HG03565 (cell line): Measurements from ENCODE around the gene BCAS1.
A peak's percentile ranks its signal among the peaks of the same experiment; 100 is the strongest.
"Not testable (repeated sequence)": the region's sequence is repeated elsewhere in the genome, so short reads cannot be mapped to it uniquely, and the experiment has no call there.

Experiments used
- ATAC-seq: cut with Tn5 transposase; IDR thresholded peaks from one replicate; pipeline ENCODE4 v1.9.1; 2021; ENCODE audit warnings: mild to moderate bottlenecking, moderate library complexity; ENCODE audit not compliant: unreplicated experiment

The BCAS1 gene

DNA sequence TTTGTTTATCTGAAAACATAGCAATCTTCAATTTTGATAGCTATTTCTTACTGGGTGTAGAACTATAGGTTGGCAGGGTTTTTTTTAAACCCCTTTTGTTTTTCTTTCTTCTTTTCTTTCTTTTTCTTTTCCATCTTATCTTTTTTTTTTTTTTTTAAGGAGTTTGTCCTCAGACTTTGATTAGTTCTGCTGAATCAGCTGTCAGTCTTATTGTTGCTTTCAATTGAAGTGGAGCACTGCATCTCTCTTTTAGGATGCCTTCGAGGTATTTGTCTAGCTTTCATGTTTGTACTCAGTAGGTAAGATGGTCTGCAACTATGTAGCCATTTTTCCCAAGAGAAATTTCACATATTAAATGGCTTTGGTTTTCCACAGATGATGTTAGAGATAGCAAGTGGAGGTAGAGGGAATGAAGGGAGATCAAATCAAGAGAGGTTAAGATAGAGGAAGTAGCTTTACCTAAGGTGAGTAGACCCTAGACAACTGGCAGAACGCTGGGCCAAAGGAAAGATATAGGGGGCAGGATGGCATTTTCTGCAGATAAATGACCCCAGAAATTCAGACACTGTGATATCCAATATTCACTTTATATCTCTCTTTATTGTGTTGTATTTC is 137.1 kb downstream of the BCAS1 start:
- no peak for ATAC-seq

DNA sequence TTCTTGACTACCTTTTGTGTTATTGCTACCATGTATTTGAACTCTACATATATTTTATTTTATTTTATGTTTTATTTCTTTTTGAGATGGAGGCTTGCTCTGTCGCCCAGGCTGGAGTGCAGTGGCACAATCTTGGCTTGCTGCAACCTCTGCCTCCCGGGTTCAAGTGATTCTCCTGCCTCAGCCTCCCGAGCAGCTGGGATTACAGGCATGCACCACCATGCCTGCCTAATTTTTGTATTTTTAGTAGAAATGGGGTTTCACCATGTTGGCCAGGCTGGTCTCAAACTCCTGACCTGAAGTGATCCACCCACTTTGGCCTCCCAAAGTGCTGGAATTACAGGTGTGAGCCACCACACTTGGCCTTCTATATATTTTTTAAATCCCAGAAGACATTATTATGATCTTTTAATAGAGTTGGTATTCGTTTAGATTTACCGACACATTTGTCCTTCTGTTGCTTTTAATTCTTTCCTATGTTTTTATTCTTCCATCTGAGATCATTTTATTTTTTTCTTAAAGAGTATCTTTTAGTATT is 137.7 kb downstream of the BCAS1 start:
- not testable (repeated sequence) for ATAC-seq

DNA sequence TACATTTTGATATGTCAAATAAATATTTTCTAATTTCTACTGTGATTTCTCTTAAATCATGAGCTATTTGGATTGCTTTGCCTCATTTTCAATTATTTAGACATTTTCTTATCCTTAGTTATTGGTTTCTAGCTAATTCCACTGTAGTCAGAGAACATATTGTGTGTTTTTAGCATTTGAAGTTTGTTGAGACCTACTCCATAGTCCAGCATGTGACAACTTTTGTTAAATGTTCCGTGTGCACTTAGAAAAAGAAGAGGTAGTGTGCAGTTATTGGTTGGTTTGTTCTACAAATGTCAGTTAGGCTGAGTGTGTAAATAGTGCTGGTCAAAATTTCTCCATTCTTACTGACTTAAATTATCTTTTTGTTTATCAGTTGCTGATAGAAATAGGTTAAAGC is 138.8 kb downstream of the BCAS1 start:
- ATAC-seq: no peak

DNA sequence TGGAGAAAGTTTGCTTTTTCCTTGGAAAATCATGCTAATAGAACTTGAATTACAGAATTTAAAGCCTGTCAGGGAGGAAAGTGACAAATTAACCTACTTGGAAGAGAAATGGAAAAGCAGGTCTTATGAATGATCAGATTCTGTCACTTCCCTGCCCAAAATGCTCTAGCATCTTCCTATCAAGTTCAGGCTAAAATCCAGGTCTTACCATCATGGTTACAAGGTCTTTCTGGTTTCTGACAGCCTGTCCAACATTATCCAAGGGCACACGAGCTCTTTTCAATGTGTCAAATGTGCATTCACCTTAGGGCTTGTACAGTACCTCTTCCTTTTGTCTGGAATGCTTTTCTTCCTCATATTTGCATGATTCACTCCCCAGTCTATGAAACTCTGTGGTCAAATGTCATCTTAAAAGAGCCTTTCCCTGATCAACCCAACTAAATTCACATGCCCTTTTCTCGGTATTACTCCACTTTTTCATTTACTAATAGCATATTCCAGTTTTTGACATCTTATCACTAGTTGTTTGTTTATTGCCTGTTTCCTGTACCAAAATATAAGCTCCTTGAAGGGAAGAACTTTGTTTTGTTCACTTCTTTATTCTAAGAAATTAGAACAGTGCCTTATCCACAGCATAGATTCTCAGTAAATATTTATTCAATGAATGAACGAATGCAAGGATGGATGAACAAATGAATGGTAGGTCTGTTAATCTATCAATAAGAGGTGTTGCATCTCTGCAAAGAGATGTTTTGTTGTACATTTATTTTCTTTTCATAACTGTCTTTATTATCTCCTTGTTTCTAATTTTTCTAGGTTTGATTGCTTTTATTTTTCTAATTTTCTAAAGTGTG is 139.5 kb downstream of the BCAS1 start:
- ATAC-seq: no peak

DNA sequence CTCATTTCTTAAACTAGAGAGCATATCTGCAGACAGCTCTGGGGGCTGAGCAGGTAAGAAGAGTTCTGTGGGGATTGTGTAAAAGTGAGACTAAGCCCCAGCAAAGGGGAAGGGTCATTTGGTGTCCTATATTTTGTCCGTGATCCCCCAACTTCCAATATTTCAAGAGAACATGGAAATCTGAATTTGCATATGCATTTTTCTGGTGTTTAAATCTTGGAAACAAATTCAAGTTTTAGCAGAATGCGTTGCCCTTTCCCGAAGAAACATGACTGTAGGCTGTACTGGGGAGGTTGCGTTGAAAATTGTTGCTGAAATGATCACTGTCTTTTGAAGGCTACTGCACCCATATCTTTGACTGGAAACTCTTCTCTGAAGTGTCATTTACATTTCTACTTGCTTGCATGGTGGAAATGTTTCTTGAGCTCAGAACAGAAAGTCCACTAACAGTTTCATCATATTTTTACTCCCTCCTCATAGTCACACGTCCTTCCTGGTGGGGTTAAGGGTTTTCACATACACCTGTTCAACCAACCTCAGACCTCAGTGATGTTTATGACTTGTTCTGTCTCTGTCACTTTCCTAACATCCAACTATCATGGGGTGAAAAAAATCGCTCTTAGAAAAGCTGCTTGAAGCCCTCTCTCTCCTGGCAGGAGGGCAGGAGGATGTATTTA is 140.3 kb downstream of the BCAS1 start:
- ATAC-seq: peak; percentile 67

DNA sequence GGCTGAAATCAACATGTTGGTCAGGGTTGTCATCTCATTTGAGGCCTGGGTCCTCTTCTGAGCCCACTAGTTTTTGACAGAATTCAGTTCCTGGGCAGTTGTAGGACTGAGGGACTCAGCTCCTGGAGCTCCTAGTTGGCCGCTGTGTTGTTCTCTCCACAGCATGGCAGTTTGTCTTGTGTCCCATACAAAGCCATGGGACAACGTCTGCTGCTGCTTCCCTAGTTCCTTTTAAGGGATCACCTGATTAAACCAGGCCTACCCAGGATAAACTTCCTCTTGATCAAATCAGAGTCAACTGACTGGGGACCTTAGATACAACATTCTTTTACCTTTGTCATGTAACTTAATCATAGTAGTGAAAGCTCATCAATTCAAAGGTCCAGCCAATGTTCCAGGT is 141.0 kb downstream of the BCAS1 start:
- no peak for ATAC-seq

DNA sequence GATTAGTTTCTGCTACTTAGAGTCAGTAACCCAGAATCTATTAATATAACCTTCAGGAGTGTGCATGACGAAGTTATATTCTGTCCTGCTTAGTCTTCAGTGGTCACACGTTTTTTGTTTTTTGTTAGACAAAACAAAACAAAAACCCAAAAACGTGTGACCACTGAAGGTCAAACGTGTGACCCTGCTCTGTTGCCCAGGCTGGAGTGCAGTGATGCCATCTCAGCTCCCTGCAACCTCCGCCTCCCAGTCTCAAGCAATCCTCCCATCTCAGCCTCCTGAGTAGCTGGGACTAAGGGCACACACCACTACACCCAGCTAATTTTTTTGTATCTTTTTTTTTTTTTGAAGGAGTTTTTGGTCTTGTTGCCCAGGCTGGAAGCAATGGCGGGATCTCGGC is 142.4 kb downstream of the BCAS1 start:
- no peak for ATAC-seq

DNA sequence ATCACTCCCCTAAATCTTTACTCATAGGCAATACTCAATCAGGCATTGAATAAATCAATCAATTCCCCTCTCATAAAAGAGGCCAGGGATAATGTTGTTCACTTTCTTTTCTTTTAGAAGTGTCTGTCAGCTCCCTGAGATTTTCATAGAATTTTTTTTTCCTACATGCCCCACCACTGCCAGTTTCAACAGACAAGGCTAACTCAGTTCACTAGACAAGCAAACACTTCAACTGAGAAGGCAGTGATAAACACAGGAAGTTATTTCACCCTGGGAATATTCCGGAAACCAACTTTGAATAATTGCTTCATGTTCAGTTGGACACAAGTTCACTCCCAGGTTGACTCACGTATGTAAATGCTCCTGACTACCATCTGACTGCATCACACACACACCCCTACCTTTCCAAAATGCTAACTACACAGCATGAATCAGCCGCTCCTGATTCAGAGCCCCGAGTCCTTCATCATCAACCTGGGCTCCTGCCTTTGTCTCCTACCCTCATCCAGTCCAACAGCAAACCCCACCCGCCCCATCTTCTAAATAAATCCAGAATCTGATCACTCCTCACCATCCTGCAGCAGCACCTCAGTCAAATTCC is 143.9 kb downstream of the BCAS1 start:
- peak; percentile 56 for ATAC-seq

DNA sequence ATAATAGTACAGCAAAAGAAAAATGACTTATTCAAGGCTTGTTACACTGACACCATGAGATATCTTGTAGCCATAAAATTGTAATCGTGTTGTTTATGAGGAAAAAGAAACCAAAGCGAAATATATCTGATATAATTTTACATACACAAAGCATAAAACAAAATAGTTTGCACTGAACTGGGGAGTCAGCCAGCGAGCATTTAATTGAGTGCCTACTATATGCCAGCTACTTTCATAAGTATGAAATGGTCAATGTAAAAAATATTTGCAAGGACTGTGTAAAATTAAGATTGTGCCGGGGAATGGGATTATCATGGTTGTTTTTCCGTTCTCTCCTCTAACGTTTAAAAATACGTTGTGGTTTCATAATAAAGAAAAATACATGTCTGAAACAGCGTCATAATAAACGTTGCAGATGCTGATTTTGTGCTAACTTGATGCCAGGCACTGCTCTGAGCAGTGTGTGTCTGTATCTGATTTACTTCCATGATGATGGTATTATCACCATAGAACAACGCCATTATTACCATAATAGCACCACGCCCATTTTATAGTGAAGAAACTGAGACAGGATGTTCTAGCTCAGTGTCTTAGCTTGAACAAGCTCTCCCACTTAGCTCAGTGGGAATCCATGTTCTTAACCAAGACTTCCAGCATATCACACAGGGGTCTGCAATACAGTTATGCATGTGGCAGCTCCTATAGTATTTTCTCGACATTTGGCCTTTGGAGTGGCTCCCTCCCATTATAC is 144.6 kb downstream of the BCAS1 start:
- no peak for ATAC-seq

DNA sequence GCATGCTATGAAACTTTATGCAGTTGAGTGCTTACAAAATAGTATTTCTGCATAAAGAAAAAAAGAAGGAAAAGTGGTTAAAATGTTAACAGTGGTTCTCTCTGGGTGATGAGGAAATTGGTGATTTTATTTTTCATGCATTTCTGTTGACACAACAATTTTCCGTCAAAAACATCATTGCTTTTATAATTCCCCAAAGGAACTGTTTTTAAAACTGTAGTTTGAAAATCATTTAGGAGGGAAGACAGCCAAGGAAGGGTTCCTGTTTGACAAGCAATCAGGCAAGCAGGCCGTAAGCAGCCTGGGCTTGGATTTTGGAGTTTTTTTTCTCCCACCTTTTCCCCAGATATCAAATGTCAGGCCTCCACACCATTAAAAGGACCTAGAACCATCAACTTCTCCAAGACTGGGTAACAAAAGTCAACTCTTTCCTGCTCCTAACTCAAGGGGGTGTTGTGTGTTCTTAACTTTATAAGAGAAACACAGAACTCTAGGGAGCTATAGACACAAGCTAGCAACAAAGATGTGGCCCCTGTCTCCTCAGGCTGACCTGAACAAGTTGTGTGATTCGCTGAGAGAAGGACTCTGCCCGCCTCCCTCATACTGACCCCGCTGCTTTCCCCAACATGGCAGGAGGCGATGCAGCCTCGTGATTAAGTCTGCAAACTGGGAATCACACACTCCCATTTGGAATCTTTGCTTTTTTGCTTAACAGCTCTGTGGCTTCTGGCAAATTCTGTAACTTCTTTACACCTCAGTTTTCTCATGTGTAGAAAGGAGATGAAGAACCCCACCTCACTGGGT is 146.6 kb downstream of the BCAS1 start:
- no peak for ATAC-seq

DNA sequence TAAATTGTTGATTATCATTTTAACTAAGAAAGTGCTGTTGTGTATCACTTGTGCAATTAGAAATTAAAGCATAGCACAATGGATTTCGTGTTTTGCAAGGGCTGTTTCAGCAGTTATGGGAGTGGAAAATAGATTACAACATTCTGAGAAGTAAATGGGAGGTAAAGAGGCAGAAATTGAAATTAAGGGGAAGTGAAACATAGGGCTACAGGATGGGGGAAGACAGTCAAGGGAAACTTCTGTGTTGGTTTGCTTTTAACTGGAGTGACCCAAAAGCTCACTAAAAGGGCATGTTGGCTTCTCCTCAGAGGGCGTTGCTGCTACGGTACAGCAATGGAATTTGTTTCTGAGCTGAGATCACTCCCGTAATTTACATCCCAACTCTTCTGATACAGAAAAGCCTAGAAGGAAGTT is 147.5 kb downstream of the BCAS1 start:
- ATAC-seq: peak; percentile 45

DNA sequence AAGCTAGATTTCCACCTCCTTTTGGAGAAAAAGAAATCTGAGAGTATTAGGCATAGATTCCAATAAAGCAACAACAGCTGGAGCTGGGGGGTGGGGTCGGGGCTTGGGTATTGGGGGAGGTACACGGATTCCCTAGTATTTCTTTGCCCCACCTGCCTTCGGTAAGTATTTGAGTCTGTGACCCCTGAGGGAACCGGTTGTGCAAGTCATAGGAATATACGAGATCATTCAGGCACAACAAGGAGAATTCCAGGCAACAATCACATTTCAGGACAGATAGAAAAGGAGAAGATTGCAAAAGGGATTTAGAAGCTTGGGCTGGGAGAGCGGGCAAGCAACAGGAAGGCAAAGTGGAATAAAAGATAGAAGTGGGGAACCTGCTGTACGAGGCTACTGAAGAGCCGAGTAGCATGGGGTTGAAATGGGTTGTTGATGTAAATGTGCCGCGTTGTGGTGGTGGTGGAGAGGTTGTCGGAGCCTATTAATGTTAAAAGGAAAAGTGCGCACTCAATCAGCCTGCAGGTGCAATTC is 148.9 kb downstream of the BCAS1 start:
- no peak for ATAC-seq

DNA sequence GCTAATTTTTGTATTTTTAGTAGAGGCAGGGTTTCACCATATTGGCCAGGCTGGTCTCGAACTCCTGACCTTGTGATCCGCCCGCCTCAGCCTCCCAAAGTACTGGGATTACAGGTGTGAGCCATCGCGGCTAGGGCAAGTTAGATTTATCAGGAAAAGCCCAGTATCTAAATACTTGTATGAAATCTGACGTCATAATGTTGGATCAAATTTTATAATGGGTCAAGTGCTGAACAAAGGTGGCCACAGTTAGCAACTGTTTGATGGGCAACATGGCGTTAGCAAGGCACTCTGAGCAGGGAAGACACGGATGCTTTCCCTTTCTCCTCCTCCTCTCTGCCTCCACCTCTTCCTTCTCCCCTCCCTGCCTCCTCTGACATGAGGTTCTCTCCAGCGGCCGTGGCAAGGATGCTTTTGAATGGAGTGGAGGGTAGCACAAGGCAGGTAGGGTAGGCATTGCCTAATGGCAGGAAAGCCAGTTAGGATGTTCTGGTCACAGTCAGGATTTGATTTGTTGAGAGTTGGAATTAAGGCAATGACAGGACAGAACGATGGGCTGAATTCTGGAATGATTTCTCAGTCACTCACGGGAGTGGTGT is 149.6 kb downstream of the BCAS1 start:
- ATAC-seq: no peak

DNA sequence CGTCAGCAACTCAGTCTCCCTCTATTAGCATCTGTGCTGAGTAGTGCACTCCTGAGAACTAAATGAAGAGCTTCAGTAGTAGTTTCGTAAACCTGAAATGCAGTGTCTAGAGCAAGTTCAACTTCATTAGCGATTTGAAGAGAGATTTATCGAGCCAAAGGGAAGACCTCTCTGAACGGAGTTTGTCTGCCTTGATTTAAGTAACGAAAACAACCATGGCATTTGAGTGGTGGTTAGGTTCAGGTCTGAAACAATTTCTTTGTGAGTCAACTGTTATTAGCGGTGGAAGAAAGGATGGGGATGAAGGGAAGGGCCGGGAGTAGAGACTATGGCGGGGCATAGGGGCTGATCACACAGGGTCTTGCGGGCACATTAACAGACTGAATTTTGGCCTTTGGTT is 150.5 kb downstream of the BCAS1 start:
- ATAC-seq: no peak

DNA sequence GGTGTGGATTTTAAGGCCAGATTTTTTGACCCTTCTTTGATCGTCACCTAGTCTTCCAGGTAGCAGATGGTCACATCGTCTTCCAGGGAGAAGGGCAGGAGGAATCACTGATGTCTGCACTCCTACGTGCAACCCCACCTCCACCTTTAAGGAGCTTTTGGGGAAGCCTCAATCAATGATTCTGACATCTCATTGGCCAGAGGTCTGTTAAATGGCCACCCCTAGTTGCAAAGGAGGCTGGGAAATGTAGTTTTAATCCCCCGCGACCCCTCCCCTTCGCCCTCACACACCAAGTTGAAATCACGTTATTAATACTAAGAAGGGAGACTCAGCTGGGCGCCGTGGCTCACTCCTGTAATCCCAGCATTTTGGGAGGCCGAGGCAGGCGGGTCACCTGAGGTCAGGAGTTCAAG is 151.4 kb downstream of the BCAS1 start:
- no peak for ATAC-seq

DNA sequence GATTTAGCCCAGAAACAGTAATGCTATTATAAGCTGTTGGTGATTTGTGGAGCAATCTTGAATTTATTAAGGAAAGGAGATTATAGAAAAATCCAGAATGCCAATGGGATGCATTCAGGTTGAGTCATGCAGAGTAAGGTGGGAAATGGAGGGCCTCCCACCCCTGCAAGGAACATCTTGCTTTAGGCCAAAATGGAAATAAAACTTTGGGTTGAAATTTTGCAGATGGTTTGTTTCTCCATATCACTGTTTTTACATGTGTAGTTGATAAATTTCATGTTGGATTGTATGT is 152.4 kb downstream of the BCAS1 start:
- ATAC-seq: no peak

DNA sequence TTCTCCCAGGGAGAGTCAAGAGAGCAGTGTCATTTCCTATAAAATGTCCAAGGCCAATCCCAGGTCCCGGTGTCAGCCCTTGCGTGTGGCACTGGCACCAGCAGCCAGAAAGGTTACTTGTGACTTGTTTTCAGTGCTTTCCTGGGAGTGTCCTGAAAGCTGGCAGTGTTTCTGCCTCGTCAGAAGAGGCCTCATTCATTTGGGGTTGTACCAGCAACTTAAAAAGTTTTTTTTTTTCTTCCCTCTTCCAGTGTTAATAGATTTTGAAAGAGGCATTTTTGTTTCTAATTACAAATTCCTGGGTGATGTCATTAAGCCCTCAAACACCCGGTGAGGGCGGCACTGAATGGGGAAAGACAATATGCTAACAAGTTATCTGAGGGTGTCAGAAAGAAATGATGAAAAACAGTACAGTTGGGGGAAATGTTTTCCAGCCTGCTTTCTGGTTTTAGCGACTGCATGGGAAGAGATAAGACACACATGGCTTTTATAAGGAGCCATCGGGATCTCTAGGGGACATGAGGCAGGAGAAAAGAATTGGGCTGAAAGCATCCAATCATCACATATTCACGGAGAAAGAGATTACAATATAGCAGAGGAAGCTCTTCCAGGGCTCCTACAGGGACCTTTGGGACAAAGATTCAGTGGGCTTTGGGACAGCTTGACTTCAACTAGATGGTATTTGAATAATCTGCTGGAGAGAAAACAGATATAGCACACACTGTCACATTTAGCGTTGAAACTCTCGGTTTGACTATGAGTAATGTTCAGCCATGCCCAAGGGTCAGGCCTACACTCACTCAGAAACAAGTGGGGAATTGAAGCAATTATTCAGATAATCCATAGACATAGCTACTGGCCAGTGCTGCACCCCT is 153.0 kb downstream of the BCAS1 start:
- ATAC-seq: peak; percentile 79

DNA sequence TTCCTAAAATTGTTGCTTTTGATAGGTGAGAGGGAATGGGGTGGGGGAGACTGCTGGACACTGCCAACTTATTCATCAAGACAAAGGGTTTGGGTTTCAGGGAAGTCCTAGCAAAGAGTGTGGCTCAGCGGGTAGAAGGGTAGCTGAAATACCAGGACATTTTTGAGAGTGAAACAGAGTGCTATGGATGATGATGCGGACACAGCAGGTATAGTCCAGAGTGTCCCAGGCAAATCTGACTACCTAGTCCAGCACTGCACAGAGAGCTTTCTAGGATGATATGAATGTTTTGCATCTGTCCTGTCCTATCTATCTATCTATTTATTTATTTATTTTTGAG is 154.3 kb downstream of the BCAS1 start:
- no peak for ATAC-seq
